NB4 (cell line): ENCODE measurements around the gene VRK3.

Source experiments
- CTCF ChIP-seq: IDR thresholded peaks from one replicate; pipeline ENCODE4 v1.5.1; 2012; ENCODE audit warnings: low read depth, low read length
- MYC ChIP-seq: IDR thresholded peaks from 2 replicates; pipeline ENCODE4 v1.6.1; 2011; ENCODE audit warnings: low read depth, low read length
- POLR2A ChIP-seq: IDR thresholded peaks from 2 replicates; pipeline ENCODE4 v1.6.1; 2011; ENCODE audit warnings: mild to moderate bottlenecking; ENCODE audit not compliant: insufficient read length; ENCODE audit errors: extremely low read depth

GRCh38 chr19:50051964-50052363 is 26.8 kb upstream of the VRK3 start:
- TF ChIP-seq CTCF = no peak
- no peak for TF ChIP-seq POLR2A
- no peak for TF ChIP-seq MYC
